GM11168 (cell line): Measurements from ENCODE around the gene CDC42EP2.
"Not testable (repeated sequence)": the region's sequence is repeated elsewhere in the genome, so short reads cannot be mapped to it uniquely, and the experiment has no call there.

Source experiments
- in situ Hi-C: fragments of 300-500 bp; cut with MboI; formaldehyde crosslinking; loops from one replicate; pipeline ENCODE4 v1.12.0; 2022; ENCODE audit warnings: low sequenced_read_pairs; ENCODE audit not compliant: unreplicated experiment

The CDC42EP2 gene

GRCh38 chr11:65315866-65316226 lies 1.2 kb downstream of the CDC42EP2 start:
- in situ Hi-C loops: loop anchor here (5.0 kb wide), 1 partner anchor 44 kb away; no protein-coding TSS in a partner anchor

GRCh38 chr11:65316227-65317024 lies 1.8 kb downstream of the CDC42EP2 start:
- in situ Hi-C loops: loop anchor here (5.0 kb wide), 1 partner anchor 44 kb away; no protein-coding TSS in a partner anchor

DNA sequence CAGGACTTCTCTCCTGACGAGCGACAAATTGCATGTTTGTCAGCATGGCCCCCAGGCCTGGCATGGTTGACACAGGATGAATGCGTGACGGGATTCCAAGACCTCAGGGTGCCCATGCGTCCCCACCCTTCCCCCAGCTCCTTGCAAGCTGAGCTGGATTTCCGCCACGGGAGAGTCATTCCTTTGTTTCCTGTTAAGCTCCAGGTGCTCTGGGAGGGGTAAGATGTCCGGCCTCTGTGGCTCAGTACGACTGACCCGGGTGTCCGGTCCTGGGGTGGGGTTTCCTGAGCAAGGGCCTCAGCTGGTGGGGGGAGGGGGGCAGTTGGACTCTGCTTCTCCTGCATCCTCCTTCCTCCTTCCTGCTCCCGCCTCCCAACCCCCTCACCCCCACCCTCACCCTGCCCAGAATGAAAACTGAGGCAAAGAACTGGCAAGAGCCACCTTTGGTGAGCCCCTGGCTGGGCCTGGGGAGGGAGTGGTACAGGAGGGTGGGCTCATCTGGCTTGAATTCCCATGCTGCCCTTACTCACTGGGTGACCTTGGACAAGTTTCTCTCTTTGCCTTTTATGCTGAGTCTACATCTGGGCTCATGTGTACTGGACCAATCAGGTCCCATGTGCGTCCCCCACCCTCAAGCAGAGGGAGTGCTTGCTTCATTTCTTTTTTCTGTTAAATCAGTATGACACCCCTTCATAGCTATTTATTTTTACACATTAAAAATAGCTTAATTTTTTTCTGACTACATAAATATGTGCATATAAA lies 2.5 kb downstream of the CDC42EP2 start:
- in situ Hi-C loops: loop anchor here (5.0 kb wide), 1 partner anchor 45 kb away; no protein-coding TSS in a partner anchor

- in situ Hi-C loops: no loop called here
Measured at GRCh38 chr11:65320386-65321075, 5.9 kb downstream of the CDC42EP2 start.

DNA sequence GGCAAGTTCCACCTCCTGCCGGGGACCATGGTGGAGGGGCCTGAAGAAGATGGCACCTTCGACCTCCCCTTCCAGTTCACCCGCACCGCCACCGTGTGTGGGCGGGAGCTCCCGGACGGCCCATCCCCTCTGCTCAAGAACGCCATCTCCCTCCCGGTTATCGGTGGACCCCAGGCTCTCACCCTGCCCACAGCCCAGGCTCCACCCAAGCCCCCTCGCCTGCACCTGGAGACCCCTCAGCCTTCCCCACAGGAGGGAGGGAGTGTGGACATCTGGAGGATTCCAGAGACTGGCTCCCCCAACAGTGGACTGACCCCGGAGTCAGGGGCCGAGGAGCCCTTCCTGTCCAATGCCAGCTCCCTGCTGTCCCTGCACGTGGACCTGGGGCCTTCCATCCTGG lies 6.4 kb downstream of the CDC42EP2 start:
- in situ Hi-C loops: no loop called here

DNA sequence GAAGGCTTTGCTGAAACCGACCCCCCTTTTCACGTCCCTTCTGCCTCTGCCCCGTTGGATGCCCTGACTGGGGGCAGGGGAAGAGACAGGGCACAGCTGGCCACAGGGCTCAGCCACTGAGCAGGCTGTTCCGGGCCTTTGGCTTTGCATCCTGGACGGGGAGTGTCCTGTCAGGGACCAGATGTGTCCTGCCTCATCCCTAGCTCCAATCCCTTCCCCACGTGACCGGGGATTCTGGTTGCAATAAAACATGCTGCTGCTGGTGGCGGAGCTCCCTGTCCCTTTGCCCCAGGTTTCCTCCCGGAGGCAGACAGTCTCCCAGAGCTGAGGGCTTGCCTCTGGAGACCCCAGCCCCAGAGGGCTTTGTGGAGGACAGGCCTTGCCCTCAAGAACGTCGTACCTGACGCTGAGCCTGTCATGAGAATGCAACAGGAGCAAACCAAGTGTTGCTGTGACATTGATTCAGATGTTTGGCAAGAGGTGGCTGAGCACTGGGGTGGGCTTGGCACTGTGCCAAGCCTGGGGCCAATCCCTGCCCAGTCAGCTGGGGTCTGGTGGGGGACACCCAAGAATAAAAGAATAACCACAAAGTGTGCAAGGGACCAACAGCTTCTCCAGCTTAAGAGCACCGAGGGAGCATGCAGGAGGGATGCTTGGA lies 7.3 kb downstream of the CDC42EP2 start:
- in situ Hi-C loops: no loop called here

DNA sequence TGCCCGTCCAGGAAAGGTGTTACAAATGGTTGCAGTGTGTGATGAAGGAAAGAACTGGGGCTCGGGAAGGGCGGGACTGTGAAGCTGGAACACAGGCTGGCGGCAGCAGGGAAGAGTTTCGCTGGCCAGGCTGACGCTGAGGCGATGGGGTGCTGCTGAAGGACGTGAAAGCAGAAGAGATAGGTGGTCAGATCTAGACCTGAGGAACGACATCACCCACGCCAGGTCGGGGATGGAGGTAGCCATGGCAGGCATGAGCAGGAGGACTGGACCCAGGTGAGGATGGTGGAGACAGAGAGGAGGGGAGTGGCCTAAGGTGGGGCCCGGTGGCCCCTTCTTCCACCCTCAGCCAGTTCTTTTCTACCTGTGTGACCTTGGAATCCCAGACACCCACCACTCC lies 9.1 kb downstream of the CDC42EP2 start:
- in situ Hi-C loops: no loop called here

- in situ Hi-C loops: no loop called here
Measured at GRCh38 chr11:65325435-65325834, 10.8 kb downstream of the CDC42EP2 start.

DNA sequence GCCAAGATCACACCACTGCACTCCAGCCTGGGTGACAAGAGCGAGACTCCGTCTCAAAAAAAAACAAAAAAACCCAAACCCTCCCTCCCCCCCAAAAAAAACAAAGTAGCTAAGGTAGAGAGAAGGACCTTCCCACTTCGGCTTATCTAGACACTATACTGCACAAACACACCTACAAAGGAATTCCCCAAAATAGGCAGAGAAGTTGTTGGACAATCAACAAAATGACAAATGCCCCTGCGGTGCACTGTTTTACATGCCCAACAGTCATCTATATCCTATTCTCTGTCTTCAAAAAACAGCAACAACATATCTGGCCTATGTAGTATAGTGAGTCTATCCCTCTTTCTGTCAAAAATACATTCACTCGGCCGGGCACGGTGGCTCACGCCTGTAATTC lies 12.4 kb downstream of the CDC42EP2 start:
- in situ Hi-C loops: no loop called here

GRCh38 chr11:65329478-65329877 lies 14.8 kb downstream of the CDC42EP2 start:
- in situ Hi-C loops: no loop called here

DNA sequence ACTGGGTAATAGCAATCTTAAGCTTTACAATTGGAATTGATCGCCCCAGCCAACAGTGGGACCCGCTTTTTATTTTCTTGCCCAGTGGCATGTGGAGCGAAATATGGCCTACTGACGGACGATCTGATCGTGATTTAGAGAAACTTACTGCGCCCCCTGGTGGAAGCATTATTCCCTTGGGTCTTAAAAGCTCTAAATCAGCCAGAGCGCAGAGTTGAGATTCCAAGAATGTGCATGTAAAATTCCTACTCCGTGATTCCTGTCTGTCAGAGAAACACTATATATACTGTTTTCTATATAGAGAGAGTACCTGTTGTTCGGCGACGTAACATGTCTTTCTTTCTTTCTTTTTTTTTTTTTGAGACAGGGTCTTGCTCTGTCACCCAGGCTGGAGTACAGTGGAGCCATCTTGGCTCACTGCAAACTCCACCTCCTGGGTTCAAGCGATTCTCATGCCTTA lies 15.3 kb downstream of the CDC42EP2 start:
- in situ Hi-C loops: no loop called here

DNA sequence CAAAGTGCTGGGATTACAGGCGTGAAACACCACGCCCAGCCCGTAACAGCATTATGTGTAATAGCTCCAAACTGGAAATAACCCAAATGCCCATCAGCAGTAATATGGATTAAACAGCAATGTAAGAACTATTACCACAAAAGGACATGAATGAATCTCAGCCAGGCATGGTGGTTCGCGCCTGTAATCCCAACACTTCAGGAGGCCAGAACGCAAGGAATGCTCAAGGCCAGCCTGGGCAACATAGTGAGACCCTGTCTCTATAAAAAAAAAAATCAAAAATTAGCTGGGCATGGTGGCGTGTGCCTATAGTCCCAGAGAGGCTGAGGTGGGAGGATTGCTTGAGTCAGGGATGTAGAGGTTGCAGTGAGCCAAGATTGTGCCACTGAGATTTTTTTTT lies 15.9 kb downstream of the CDC42EP2 start:
- in situ Hi-C loops: no loop called here

GRCh38 chr11:65332591-65332990 lies 17.9 kb downstream of the CDC42EP2 start:
- in situ Hi-C loops: not testable (repeated sequence)

GRCh38 chr11:65334696-65335295 lies 20.1 kb downstream of the CDC42EP2 start:
- in situ Hi-C loops: no loop called here

DNA sequence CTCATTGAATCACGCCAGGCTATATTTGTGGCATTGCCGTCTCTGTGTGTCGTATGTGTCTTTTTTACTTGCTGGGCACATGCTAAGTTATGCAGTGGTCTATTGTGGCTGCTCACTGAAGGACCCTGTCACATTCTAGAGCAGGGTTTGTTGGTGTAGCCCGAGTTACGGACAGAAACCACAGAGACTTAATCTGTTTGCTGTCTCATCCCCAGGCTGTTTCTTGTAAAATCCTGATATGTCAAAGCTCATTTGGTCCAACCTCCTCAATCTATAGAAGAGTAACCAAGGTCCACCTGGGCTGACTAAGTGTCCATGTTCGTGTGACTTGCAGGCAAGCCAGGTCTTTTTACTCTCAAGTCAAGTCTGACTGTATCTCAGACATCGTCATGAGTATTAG lies 24.0 kb downstream of the CDC42EP2 start:
- in situ Hi-C loops: no loop called here

DNA sequence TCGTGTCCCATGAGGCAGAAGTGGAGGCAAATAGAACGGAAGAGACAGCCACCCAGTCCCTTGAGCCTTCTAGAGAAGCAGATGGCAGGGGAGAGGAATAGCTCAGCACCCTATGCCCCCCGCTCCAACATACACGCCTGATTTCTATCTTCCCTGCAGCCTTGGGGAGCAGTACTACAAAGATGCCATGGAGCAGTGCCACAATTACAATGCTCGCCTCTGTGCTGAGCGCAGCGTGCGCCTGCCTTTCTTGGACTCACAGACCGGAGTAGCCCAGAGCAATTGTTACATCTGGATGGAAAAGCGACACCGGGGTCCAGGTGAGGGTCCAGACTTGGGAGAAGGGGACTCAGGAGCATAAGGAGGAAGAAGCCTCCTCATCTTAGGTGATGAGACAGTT lies 25.6 kb downstream of the CDC42EP2 start:
- in situ Hi-C loops: no loop called here

DNA sequence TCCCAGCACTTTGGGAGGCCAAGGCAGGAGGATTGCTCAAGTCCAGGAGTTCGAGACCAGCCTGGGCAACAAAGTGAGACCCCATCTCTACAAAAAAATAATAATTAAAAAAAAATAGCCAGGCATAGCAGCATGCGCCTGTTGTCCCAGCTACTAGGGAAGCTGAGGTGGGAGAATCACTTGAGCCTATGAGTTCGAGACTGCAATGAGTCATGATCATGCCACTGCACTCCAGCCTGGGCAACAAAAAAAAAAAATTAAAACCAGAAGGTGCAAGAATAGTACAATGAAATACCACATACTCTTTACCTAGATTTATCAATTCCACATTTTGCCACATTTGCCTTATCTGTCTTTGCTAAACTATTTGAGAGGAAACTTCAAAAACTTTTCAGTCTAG lies 27.2 kb downstream of the CDC42EP2 start:
- in situ Hi-C loops: no loop called here

DNA sequence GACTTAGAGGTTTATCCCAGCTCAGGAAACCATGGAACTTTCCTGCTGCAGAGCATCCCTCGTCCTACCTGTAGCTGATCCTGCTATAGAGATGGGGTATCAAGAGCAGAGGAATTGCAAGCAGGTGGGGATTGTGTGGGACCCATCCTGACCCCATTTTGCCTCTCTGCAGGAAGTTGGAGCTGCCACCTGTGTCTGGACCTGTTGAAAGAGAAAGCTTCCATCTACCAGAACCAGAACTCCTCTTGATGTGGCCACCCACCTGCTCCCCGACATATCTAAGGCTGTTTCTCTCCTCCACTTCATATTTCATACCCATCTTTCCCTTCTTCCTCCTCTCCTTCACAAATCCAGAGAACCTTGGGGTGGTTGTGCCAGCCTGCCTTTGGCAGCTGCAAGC lies 36.8 kb downstream of the CDC42EP2 start:
- in situ Hi-C loops: no loop called here

DNA sequence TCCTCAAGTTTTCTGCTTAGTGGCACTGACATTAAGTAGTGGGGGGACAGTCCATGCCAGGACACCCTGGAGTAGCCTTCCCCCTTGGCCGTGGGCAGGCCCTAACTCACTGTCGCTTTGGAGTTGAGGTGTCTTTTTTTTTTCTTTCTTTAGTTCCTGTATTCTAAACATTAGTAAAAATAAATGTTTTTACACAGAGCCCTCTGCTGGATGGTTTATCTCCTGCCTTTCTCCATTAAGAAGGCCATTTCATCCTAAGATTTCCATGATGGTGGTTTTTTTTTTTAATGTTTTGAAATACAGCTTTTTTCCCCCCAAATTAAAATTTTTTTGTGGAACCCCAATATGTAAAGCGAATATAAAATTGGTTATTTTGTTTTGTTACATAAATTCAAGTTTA lies 38.1 kb downstream of the CDC42EP2 start:
- in situ Hi-C loops: no loop called here

- in situ Hi-C loops: no loop called here
Measured at GRCh38 chr11:65353376-65353775, 38.7 kb downstream of the CDC42EP2 start.
